Upper lobe of left lung (tissue), 6 donors: ENCODE measurements around the gene VPS8. TPM values are rescaled to one million over a fixed set of nuclear protein-coding genes. Genes with fewer than 3 reads are reported as not detected.
A peak's percentile ranks its signal among the peaks of the same experiment; 100 is the strongest.

Experiments
- ATAC-seq, 2 donors: fragments of 200-7000 bp; cut with Tn5 transposase; one replicate each; pipeline ENCODE4 v1.9.1; 2022; ENCODE audit warnings: mild to moderate bottlenecking in 2 of 2, moderate library complexity in 2 of 2; ENCODE audit not compliant: low FRiP score in 2 of 2
- DNase-seq, 2 donors: peaks; one replicate each; pipeline ENCODE4 v3.0.0-alpha.2; 2019 to 2020
- H3K27ac ChIP-seq, 4 donors: fragments of 200-600 bp; sonication (generic); one replicate each; pipeline ENCODE4 v1.5.1; 2016 to 2019
- H3K27me3 ChIP-seq, 4 donors: fragments of 200-600 bp; sonication (generic); one replicate each; pipeline ENCODE4 v1.5.1; 2017 to 2019
- H3K36me3 ChIP-seq, 4 donors: fragments of 200-600 bp; sonication (generic); one replicate each; pipeline ENCODE4 v1.5.1; 2016 to 2019
- H3K4me1 ChIP-seq, 4 donors: fragments of 200-600 bp; sonication (generic); one replicate each; pipeline ENCODE4 v1.5.1; 2018 to 2019
- H3K4me3 ChIP-seq, 4 donors: fragments of 200-600 bp; sonication (generic); one replicate each; pipeline ENCODE4 v1.5.1; 2017 to 2019; ENCODE audit warnings: mild to moderate bottlenecking in 2 of 4, moderate library complexity in 1 of 4
- H3K9me3 ChIP-seq, 4 donors: fragments of 200-600 bp; sonication (generic); one replicate each; pipeline ENCODE4 v1.5.1; 2018 to 2019
- CTCF ChIP-seq, 6 experiments: fragments of 450-650 bp in 4 of 6; fragments of 200-600 bp in 2 of 6; sonication (generic) in 2 of 6; IDR thresholded peaks; one replicate each; pipeline ENCODE4 v1.5.1; 2016 to 2019; ENCODE audit warnings: antibody characterized with exemption in 6 of 6
- EP300 ChIP-seq, 4 donors: sonication (generic); formaldehyde crosslinking; IDR thresholded peaks; one replicate each; pipeline ENCODE4 v1.5.1; 2017; ENCODE audit warnings: antibody characterized with exemption in 4 of 4, control low read depth in 2 of 4
- POLR2A ChIP-seq, 4 donors: fragments of 450-650 bp; IDR thresholded peaks; one replicate each; pipeline ENCODE4 v1.5.1; 2016 to 2017; ENCODE audit warnings: antibody characterized with exemption in 4 of 4, mild to moderate bottlenecking in 2 of 4
- POLR2AphosphoS5 ChIP-seq, 2 donors: sonication (generic); formaldehyde crosslinking; IDR thresholded peaks; one replicate each; pipeline ENCODE4 v1.5.1; 2017; ENCODE audit warnings: antibody characterized with exemption in 2 of 2
- WGBS, 2 donors: methylation state at CpG; one replicate each; pipeline ENCODE4 v1.1.5; 2017 to 2018; 5-methylcytosine and 5-hydroxymethylcytosine counted together
- total RNA-seq, 6 donors: library from RNA; depleted of rRNA in 4 of 6; stranded (reverse); fragments of >200 nt in 4 of 6; gene quantifications; one replicate each; pipeline versions ENCODE4 v1.1.0 to v1.2.1, GENCODE V29; 2016 to 2021
- donor health status: DM: no; HTN: no; CAD: no; lungs with moderate emphysema.
- donor health status: DM: no; HTN: yes; CAD: no; lungs with severe emphysema.

Gene VPS8
- total RNA-seq, 6 donors from 2014 or later: 50.9 to 147 (median 61.5) TPM

- Histone ChIP-seq H3K4me3 (no peak overlapping the region), H3K36me3 (peaks cover 0 to 22% (median 11%) of the 10 kb centered on the region in 4 donors), H3K27ac (no peak overlapping the region), H3K9me3 (no peaks in the 10 kb centered on the region), H3K27me3 (no peaks in the 10 kb centered on the region), H3K4me1 (no peaks in the 10 kb centered on the region)
- DNase-seq (peak in 1 of 2 donors; percentile 34), ATAC-seq (no peak)
- 87 to 92% methylated on average over 7 to 14 of the region's 14 CpGs for WGBS, 2 donors
- TF ChIP-seq POLR2A (IDR thresholded peaks at IDR 0.05): no peak
- TF ChIP-seq POLR2AphosphoS5 (IDR thresholded peaks at IDR 0.05): no peak
These were observed 96.0 kb downstream of the VPS8 start for GRCh38 chr3:184907681-184908649.

- TF ChIP-seq EP300 (IDR thresholded peaks at IDR 0.05) (no peak), POLR2AphosphoS5 (IDR thresholded peaks at IDR 0.05) (no peak), POLR2A (IDR thresholded peaks at IDR 0.05) (no peak), CTCF (IDR thresholded peaks at IDR 0.05) (no peak)
These were observed 96.9 kb downstream of the VPS8 start for GRCh38 chr3:184908859-184909258.

GRCh38 chr3:184910664-184911063 lies 98.7 kb downstream of the VPS8 start:
- no peak for ATAC-seq
- Histone ChIP-seq H3K4me1 (no peaks in the 10 kb centered on the region), H3K9me3 (no peaks in the 10 kb centered on the region), H3K27ac (no peak overlapping the region), H3K27me3 (no peaks in the 10 kb centered on the region), H3K4me3 (no peak overlapping the region), H3K36me3 (peaks cover 3 to 36% (median 15%) of the 10 kb centered on the region in 4 donors)
- no peak for DNase-seq
- TF ChIP-seq EP300 (IDR thresholded peaks at IDR 0.05) (no peak), POLR2A (IDR thresholded peaks at IDR 0.05) (no peak), POLR2AphosphoS5 (IDR thresholded peaks at IDR 0.05) (no peak), CTCF (IDR thresholded peaks at IDR 0.05) (no peak)
- 95 to 98% methylated on average over 6 of the region's 6 CpGs for WGBS, 2 donors

More at GRCh38 chr3:184908859-184909258, 96.9 kb downstream of the VPS8 start:
- 93 to 95% methylated on average over 4 of the region's 4 CpGs for WGBS, 2 donors
- Histone ChIP-seq H3K4me1 (no peaks in the 10 kb centered on the region), H3K27ac (no peak overlapping the region), H3K4me3 (no peak overlapping the region), H3K9me3 (no peaks in the 10 kb centered on the region), H3K36me3 (peaks cover 0 to 23% (median 9%) of the 10 kb centered on the region in 4 donors), H3K27me3 (no peaks in the 10 kb centered on the region)
- ATAC-seq: no peak
- DNase-seq: no peak

- Histone ChIP-seq H3K4me1 (no peaks in the 10 kb centered on the region), H3K27ac (no peak overlapping the region), H3K36me3 (peaks cover 3 to 38% (median 20%) of the 10 kb centered on the region in 4 donors), H3K9me3 (no peaks in the 10 kb centered on the region), H3K4me3 (no peak overlapping the region), H3K27me3 (no peaks in the 10 kb centered on the region)
- TF ChIP-seq EP300 (IDR thresholded peaks at IDR 0.05) (no peak), POLR2AphosphoS5 (IDR thresholded peaks at IDR 0.05) (no peak), POLR2A (IDR thresholded peaks at IDR 0.05) (no peak), CTCF (IDR thresholded peaks at IDR 0.05) (no peak)
- WGBS, 2 donors: 79 to 87% methylated on average over 4 of the region's 4 CpGs
- ATAC-seq: no peak
- DNase-seq: no peak
These were observed 99.6 kb downstream of the VPS8 start for GRCh38 chr3:184911570-184911969.

- H3K9me3 ChIP-seq: no peaks in the 10 kb centered on the region
- H3K4me3 ChIP-seq: no peak overlapping the region
- no peaks in the 10 kb centered on the region for H3K4me1 ChIP-seq
- no peak for ATAC-seq
- no peaks in the 10 kb centered on the region for H3K27me3 ChIP-seq
- WGBS, 2 donors: 83 to 86% methylated on average over 7 of the region's 7 CpGs
- DNase-seq: no peak
- TF ChIP-seq POLR2AphosphoS5 (IDR thresholded peaks at IDR 0.05) (no peak), CTCF (IDR thresholded peaks at IDR 0.05) (no peak), POLR2A (IDR thresholded peaks at IDR 0.05) (no peak), EP300 (IDR thresholded peaks at IDR 0.05) (no peak)
- H3K36me3 ChIP-seq: peaks cover 3 to 43% (median 23%) of the 10 kb centered on the region in 4 donors
- no peak overlapping the region for H3K27ac ChIP-seq
These were observed 100.2 kb downstream of the VPS8 start for GRCh38 chr3:184912163-184912562.
